ENCODE results near the gene SFPQ.
"Not testable (repeated sequence)": the region's sequence is repeated elsewhere in the genome, so short reads cannot be mapped to it uniquely, and the experiment has no call there.

Gene SFPQ

GRCh38 chr1:35187816-35188342, 5.1 kb downstream of the SFPQ start:
- DNase-seq = no peak

DNA sequence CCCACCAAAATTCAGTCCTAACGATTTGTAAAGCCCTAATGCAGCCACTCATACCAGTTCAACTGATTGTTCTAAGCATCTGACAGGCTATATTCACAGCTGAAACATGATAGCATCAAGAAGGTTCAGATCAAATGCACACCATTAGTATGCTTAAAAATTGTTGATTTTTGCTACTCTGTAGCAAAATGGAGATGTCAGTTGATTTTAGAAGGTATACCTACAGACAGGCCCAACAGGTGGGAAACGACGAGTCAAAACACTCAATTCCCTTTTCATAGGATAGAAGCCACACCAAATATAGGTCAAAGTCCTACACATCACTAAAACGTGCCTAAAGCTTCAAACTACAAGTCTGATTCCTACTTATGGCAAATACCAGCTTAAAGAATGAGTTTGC, 6.7 kb downstream of the SFPQ start:
- DNase-seq = no peak

DNA sequence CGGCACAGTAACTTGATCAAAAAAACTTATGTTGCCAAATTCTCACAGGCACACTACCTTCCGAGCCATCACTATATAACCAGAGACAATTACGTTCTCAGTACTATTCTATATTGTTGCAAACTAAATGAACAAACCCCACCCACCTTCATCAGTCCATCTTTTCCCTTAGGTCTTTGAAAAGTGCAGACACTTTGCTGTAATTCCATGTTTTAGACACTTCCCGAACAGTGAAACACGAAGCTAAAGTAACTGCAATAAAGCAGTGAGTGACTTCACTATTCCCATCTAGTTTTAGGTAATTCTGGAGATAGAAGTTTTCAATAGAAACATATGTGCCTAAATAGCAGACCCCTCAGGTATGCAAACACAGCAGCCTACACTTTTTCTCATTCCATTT, 7.7 kb downstream of the SFPQ start:
- DNase-seq = no peak

- no peak for DNase-seq
These were observed 8.3 kb downstream of the SFPQ start for GRCh38 chr1:35184495-35185199.

DNA sequence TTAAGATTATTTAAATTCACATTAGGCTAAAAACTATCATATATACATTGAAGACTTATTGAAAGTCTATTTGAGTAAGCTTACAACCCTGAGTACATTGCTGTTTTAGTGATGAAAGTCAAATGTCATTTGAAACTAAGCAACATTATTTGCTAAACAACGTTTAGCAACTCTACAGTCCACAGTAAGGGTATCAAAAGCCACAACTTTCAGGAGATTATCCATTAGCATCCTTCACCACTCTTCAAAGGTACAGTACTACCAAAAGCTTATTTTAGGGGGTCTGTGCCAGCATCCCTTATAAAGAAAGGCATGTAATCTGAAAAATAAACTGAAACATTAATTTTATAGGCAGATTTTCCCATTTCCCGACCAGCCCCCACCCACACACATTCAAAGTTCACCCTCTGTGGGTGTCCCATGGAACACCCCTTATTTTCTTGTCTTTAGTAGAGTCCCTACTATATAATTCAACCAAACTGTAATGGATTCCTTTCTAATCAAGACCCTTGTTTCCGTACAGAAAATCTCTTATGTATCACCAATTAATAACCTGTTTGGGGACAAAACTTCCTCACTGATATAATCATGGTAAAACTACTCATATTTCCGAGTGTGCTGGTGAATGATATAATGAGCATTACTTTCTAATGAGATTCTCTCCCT, 11.0 kb downstream of the SFPQ start:
- DNase-seq = no peak

DNA sequence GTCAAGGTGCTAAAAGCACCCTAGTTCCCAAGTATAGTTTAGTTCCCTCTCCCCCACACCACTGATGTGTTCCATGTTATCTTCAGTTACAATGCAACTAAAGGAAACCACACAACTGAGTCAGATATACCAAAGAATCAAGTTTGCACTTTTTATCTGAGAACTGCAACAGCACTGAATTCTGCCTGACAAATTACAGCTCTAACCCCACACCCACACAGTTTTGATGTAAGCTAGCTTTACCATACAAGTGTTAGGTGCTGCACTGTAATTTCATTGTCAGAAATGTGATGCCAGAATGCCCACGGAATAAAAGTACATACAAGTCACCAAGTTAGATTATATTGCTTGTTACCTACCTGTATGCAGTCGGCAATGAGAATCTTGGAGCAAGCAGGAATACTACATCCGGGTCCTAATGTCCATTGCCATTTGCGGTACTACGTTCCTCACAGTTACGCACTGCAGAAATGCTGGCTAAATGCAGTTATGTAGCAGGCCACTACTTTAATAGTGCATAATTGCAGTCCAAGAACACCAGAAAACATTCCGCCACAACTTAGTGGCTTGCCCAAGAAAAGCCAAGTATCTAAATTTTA, 12.1 kb downstream of the SFPQ start:
- no peak for DNase-seq

GRCh38 chr1:35179908-35180307, 13.0 kb downstream of the SFPQ start:
- no peak for DNase-seq

- no peak for DNase-seq
These were observed 14.0 kb downstream of the SFPQ start for GRCh38 chr1:35178874-35179380.

- DNase-seq = no peak
These were observed 14.7 kb downstream of the SFPQ start for GRCh38 chr1:35178295-35178695.

GRCh38 chr1:35177237-35177786, 15.6 kb downstream of the SFPQ start:
- DNase-seq = no peak

DNA sequence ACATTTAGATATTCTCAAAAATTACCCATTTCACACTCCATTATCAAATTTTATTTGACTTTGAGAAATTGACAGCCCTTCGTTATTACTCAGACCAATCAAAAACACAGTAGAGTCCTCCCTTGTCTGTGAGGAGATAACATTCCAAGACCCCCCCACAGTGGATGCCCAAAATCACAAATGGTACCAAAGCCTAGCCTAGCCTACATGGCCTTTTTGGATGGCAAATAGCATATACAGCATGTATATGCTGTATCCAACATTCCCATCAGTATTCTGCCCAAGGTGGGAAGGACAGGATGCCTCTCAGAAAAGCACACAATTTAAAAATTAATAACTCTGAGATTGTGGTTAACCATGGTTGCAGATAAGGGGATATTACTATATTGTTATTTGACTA, 17.3 kb downstream of the SFPQ start:
- no peak for DNase-seq

GRCh38 chr1:35175098-35175576, 17.8 kb downstream of the SFPQ start:
- DNase-seq = no peak

- DNase-seq = no peak
These were observed 18.9 kb downstream of the SFPQ start for GRCh38 chr1:35173909-35174540.

GRCh38 chr1:35173491-35173890, 19.5 kb downstream of the SFPQ start:
- DNase-seq = no peak

GRCh38 chr1:35172022-35172421, 20.9 kb downstream of the SFPQ start:
- DNase-seq = no peak

DNA sequence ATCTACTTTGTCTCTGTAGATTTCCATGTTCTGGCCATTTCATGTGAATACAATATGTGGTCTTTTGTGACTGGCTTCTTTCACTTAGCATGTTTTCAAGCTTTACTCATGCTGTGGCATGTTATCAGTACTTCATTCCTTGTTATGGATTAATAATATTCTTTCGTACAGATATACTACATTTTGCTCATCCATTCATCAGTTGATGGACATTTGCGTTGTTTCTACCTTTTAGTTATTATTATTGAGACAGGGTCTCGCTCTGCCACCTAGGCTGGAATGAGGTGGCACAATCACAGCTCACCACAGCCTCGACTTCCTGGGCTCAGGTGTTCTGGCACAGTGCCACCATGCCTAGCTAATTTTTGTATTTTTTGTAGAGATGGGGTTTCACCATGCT, 21.4 kb downstream of the SFPQ start:
- no peak for DNase-seq

DNA sequence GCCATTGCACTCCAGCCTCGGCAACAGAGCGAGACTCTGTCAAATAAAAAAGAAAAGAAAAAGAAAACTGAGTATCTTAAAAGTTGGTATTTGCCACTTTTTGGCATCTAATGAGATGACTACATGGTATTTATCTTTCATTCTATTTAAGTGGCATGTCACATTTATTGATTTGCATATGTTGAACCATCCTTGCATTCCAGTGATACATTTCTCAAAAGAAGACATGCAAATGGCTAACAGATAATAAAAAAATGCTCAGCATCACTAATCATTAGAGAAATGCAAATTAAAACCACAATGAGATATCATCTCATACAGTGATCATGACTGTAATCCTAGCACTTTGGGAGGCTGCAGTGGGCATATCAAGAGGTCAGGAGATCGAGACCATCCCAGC, 28.1 kb downstream of the SFPQ start:
- no peak for DNase-seq

GRCh38 chr1:35151220-35151619, 41.7 kb downstream of the SFPQ start:
- DNase-seq = no peak

GRCh38 chr1:35145892-35146549, 46.9 kb downstream of the SFPQ start:
- DNase-seq = not testable (repeated sequence)

DNA sequence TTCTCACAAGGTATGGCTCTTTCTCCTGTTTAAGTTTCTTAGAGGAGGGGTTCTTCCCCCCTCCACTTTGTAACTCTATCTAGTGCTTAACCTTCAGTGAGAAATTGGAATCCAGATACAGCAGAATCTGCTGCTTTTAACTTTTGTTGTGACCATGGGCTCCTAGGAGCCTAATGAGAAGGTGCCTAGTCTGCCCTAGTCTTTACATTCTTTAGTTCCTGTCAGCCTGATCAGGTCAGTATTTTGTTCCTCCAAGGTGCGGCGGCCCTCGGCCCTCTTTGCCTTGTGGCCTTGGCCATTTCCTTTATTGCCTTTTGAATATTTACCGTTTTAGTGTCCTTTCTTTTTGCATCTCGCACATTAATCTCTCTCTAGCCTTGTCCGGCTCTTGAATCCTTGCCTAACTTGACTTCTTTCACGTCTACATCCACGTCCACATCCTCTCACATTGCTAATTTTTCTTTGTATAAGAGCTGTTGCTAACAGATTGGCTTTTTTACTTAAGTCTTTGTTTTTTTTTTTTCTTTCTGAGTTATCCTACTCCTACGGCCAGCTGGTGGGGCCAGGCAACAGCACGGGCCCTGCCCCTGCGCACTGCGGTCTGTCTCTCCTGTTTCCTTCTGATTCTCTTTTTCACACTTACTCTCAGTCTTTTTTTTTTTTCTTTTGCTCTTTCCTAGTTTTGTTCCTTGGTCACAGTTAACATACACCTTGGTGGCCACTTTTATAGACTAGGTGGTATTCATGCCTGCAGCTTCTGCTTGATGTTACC, 49.0 kb downstream of the SFPQ start:
- DNase-seq = no peak

DNA sequence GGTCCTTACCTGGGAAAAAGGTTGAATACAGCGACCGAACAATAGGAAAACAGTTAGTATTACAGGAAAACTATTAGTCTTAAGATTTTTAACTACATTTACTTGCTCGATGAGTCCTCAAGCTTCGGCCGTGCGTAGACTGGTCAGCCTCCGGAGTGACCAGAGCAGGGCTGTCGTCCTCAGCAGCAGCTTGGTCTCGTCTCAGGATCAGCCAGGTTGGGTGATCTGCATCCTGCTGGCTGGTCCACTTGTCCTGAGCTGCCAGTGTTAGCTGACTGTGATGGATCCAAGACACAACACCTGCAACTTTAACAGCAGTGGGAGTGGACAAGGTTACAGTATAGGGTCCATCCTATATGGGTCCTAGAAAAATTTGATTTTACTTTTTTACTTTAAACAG, 50.2 kb downstream of the SFPQ start:
- not testable (repeated sequence) for DNase-seq

DNA sequence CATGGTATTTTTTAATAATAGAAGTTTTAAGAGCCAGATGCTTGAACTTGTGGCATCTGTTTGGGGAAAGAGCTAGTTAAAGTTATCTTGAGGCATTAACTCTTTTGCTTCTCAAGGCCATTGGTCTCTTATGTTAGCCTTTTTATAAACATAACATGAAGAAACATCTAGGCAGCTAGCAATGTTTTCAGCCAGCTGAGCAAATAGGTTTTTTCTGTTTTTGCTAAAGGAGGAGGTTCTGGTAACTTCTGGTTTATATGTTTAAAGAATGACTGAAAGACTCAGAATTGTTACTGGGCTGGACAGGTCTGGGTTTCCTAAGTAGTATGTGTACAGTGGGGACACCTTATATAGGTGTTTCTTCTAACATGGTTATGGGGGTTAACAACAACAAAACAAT, 50.7 kb downstream of the SFPQ start:
- not testable (repeated sequence) for DNase-seq

Measured in right forelimb (tissue), 1 donor.